Ammon's horn (tissue), 1 donor: ENCODE measurements around the gene BAIAP2L1.
"Not testable (repeated sequence)": the region's sequence is repeated elsewhere in the genome, so short reads cannot be mapped to it uniquely, and the experiment has no call there.

Experiments used
- DNase-seq: peaks from one replicate; pipeline ENCODE4 v3.0.0-alpha.2; 2016; ENCODE audit warnings: low spot score

The BAIAP2L1 gene

GRCh38 chr7:98399462-98399861, 1.4 kb downstream of the BAIAP2L1 start:
- DNase-seq = no peak

GRCh38 chr7:98398567-98399372, 2.1 kb downstream of the BAIAP2L1 start:
- DNase-seq = no peak

GRCh38 chr7:98396768-98397167, 4.1 kb downstream of the BAIAP2L1 start:
- no peak for DNase-seq

- DNase-seq = no peak
Observed at GRCh38 chr7:98395951-98396350, 4.9 kb downstream of the BAIAP2L1 start.

- no peak for DNase-seq
Observed at GRCh38 chr7:98395481-98395880, 5.4 kb downstream of the BAIAP2L1 start.

GRCh38 chr7:98394377-98394836, 6.5 kb downstream of the BAIAP2L1 start:
- no peak for DNase-seq

- DNase-seq = no peak
Observed at GRCh38 chr7:98387544-98388226, 13.2 kb downstream of the BAIAP2L1 start.

GRCh38 chr7:98387131-98387530, 13.8 kb downstream of the BAIAP2L1 start:
- DNase-seq = no peak

GRCh38 chr7:98385532-98385931, 15.4 kb downstream of the BAIAP2L1 start:
- not testable (repeated sequence) for DNase-seq

- no peak for DNase-seq
Observed at GRCh38 chr7:98378210-98378819, 22.6 kb downstream of the BAIAP2L1 start.

GRCh38 chr7:98376711-98377110, 24.2 kb downstream of the BAIAP2L1 start:
- no peak for DNase-seq

GRCh38 chr7:98375664-98376063, 25.2 kb downstream of the BAIAP2L1 start:
- DNase-seq = no peak

GRCh38 chr7:98374285-98374680, 26.6 kb downstream of the BAIAP2L1 start:
- no peak for DNase-seq

- peak; percentile 50 for DNase-seq
Observed at GRCh38 chr7:98372993-98373392, 27.9 kb downstream of the BAIAP2L1 start.

GRCh38 chr7:98369726-98370125, 31.2 kb downstream of the BAIAP2L1 start:
- no peak for DNase-seq

GRCh38 chr7:98368716-98369115, 32.2 kb downstream of the BAIAP2L1 start:
- DNase-seq = no peak

- DNase-seq = no peak
Observed at GRCh38 chr7:98366562-98366938, 34.3 kb downstream of the BAIAP2L1 start.

GRCh38 chr7:98365863-98366561, 34.9 kb downstream of the BAIAP2L1 start:
- no peak for DNase-seq

- no peak for DNase-seq
Observed at GRCh38 chr7:98364220-98364619, 36.7 kb downstream of the BAIAP2L1 start.

- DNase-seq = no peak
Observed at GRCh38 chr7:98362517-98362916, 38.4 kb downstream of the BAIAP2L1 start.

GRCh38 chr7:98360221-98361130, 40.4 kb downstream of the BAIAP2L1 start:
- no peak for DNase-seq
